Gastrocnemius medialis (tissue), 4 donors: ENCODE results near the gene PDE4D.

Source experiments
- POLR2A ChIP-seq, 2 donors: fragments of 450-650 bp; IDR thresholded peaks; one replicate each; pipeline ENCODE4 v1.6.1; 2017; ENCODE audit warnings: antibody characterized with exemption in 2 of 2, mild to moderate bottlenecking in 2 of 2, moderate library complexity in 2 of 2
- TF ChIP-seq, protein P1 (sequence below), 5 experiments: fragments of 450-650 bp in 3 of 5; fragments of 200-600 bp in 2 of 5; sonication (generic) in 2 of 5; IDR thresholded peaks in 4 of 5; conservative IDR thresholded peaks in 1 of 5; 1 replicate in 4 of 5; 2 replicates in 1 of 5; pipeline ENCODE4 v1.5.1; 2016 to 2019; ENCODE audit warnings: antibody characterized with exemption in 5 of 5, mild to moderate bottlenecking in 3 of 5, moderate library complexity in 3 of 5

DNA sequence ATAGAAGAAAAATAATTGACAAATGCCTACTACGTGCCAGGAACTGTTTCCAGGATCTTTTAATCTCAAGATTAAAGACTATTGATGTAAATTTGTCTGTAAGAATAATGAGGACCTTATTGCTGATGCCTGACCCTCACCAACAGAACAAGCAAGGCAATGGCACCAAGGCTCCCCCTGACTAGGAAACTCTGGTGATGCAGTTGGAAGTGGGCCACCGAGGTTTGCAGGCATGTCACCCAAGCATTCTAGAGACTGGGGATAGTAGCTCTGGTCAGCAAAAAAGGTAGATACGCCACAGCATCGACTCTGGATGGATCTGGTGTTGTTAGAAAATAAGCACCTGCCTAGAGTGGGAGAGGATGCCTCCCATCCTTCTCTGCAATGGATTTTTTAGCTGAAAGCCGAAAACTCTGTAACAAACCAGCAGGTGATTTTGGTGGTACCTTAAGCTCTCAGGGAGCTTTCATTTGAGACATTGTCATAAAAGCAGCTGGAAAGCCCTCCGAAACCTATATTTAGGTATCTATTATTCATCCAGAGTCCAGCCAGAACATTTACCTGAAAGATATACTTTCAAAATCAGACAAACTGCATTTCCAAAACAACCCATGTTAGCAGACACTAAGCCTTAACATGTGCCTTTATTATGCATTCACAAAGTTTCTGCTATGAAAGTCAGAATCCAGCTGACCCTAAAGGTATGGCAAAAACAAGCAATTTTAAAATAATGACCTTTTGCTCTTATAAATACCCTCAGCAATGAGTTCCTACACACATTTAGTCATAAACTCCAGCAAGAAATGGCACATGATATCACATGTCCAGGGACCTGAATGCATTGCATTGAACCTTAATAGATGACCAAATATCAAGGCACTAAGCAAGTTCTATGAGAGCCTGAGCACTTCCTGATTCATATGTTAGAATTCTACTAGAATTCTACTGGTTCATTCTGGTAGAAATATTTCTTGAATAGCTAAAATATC is 308.4 kb downstream of the PDE4D start:
- TF ChIP-seq, protein P1, sequence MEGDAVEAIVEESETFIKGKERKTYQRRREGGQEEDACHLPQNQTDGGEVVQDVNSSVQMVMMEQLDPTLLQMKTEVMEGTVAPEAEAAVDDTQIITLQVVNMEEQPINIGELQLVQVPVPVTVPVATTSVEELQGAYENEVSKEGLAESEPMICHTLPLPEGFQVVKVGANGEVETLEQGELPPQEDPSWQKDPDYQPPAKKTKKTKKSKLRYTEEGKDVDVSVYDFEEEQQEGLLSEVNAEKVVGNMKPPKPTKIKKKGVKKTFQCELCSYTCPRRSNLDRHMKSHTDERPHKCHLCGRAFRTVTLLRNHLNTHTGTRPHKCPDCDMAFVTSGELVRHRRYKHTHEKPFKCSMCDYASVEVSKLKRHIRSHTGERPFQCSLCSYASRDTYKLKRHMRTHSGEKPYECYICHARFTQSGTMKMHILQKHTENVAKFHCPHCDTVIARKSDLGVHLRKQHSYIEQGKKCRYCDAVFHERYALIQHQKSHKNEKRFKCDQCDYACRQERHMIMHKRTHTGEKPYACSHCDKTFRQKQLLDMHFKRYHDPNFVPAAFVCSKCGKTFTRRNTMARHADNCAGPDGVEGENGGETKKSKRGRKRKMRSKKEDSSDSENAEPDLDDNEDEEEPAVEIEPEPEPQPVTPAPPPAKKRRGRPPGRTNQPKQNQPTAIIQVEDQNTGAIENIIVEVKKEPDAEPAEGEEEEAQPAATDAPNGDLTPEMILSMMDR (IDR thresholded peaks at IDR 0.05 in 4 of 5, conservative IDR thresholded peaks at IDR 0.05 in 1 of 5), result peak in 1 of 5 experiments; percentile 17
- peak; percentile 42 to 61 for TF ChIP-seq POLR2A (IDR thresholded peaks at IDR 0.05)
